ENCODE measurements around the gene WSCD1.

DNA sequence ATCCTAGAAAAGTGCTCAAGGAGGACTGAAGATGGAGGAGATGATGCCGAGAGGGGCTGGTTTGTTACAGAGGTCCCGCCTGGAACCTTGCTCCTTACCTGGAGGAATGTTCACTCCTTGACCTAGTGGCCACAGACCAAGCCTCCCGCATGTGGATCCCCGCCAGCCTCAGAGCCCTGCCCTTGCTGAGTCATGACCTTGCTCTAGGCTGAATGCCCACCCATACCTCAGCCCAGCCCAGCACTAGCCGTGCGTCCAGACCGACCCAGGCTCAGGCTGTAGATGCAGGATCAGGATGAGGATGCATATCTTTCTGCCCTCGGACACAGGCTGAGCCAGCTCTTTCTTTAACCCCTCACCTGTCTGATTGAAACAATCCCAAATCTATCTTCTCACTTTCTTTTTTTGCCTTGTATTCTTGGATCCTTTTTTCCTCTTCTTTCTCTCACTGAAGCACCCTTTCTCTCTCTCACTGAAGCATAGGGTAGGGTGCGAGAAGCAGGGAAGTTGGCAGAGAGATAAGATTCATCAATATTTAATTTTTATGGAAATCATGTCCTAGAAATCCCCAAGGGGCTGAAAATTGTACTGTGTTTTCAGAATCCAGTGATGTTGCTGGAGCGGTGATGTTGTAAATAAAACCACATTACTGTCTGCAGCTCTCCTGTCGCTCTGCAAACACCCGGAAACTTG is 34.9 kb downstream of the WSCD1 start:
- TF ChIP-seq, protein P1, sequence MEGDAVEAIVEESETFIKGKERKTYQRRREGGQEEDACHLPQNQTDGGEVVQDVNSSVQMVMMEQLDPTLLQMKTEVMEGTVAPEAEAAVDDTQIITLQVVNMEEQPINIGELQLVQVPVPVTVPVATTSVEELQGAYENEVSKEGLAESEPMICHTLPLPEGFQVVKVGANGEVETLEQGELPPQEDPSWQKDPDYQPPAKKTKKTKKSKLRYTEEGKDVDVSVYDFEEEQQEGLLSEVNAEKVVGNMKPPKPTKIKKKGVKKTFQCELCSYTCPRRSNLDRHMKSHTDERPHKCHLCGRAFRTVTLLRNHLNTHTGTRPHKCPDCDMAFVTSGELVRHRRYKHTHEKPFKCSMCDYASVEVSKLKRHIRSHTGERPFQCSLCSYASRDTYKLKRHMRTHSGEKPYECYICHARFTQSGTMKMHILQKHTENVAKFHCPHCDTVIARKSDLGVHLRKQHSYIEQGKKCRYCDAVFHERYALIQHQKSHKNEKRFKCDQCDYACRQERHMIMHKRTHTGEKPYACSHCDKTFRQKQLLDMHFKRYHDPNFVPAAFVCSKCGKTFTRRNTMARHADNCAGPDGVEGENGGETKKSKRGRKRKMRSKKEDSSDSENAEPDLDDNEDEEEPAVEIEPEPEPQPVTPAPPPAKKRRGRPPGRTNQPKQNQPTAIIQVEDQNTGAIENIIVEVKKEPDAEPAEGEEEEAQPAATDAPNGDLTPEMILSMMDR (IDR thresholded peaks at IDR 0.05) = no peak
- no peak for TF ChIP-seq EZH2 (IDR thresholded peaks at IDR 0.05; ENCODE audit: borderline replicate concordance, insufficient read depth, low read depth, low read length, poor library complexity, severe bottlenecking)
